Measurements from ENCODE around the gene SLC29A3.
A peak's percentile ranks its signal among the peaks of the same experiment; 100 is the strongest.

SLC29A3 gene

GRCh38 chr10:71300555-71301370 is 18.3 kb upstream of the SLC29A3 start:
- DNase-seq = no peak

- no peak for DNase-seq
These were observed 17.6 kb upstream of the SLC29A3 start for GRCh38 chr10:71301371-71301916.

- DNase-seq = no peak
These were observed 16.6 kb upstream of the SLC29A3 start for GRCh38 chr10:71302451-71302850.

- DNase-seq = no peak
These were observed 16.0 kb upstream of the SLC29A3 start for GRCh38 chr10:71302874-71303568.

GRCh38 chr10:71303569-71303907 is 15.5 kb upstream of the SLC29A3 start:
- DNase-seq = no peak

- DNase-seq = no peak
These were observed 14.1 kb upstream of the SLC29A3 start for GRCh38 chr10:71304914-71305313.

- no peak for DNase-seq
These were observed 12.1 kb upstream of the SLC29A3 start for GRCh38 chr10:71306979-71307378.

GRCh38 chr10:71307469-71308085 is 11.5 kb upstream of the SLC29A3 start:
- no peak for DNase-seq

GRCh38 chr10:71308244-71308643 is 10.8 kb upstream of the SLC29A3 start:
- no peak for DNase-seq

GRCh38 chr10:71308985-71309384 is 10.1 kb upstream of the SLC29A3 start:
- no peak for DNase-seq

- DNase-seq = no peak
These were observed 9.1 kb upstream of the SLC29A3 start for GRCh38 chr10:71309919-71310318.

- DNase-seq = no peak
These were observed 6.8 kb upstream of the SLC29A3 start for GRCh38 chr10:71312220-71312619.

GRCh38 chr10:71312811-71313789 is 6.0 kb upstream of the SLC29A3 start:
- peak in 16 of 51 donors; percentile 5 to 47 (median 23) for DNase-seq

- peak in 32 of 51 donors; percentile 10 to 72 (median 31) for DNase-seq
These were observed 4.9 kb upstream of the SLC29A3 start for GRCh38 chr10:71314028-71314693.

- DNase-seq = no peak
These were observed 4.3 kb upstream of the SLC29A3 start for GRCh38 chr10:71314694-71315225.

- DNase-seq = no peak
These were observed 2.8 kb upstream of the SLC29A3 start for GRCh38 chr10:71316056-71316785.

- DNase-seq = peak in 1 of 51 donors; percentile 38
These were observed 2.3 kb upstream of the SLC29A3 start for GRCh38 chr10:71316786-71317160.

- DNase-seq = no peak
These were observed 1.3 kb upstream of the SLC29A3 start for GRCh38 chr10:71317739-71318138.

- DNase-seq = no peak
These were observed 837 bp downstream of the SLC29A3 start for GRCh38 chr10:71319800-71320392.

Measured in hypothalamus (tissue), 51 donors.